Measurements from ENCODE around the gene CDH13. TPM values are rescaled to one million over a fixed set of nuclear protein-coding genes. Genes with fewer than 3 reads are reported as not detected.

CDH13 gene
- total and polyA plus RNA-seq, 2 of the 8 experiments (the other 6 are each of a cell fraction or from before 2014, with no cell fraction given): 2.3 to 2.4 TPM

GRCh38 chr16:83722456-83723183 lies 1095.9 kb downstream of the CDH13 start (continued):
- TF ChIP-seq SP1 (IDR thresholded peaks at IDR 0.05; ENCODE audit: low read depth, low read length) (no peak), CREB1 (IDR thresholded peaks at IDR 0.05) (no peak), POLR2A (IDR thresholded peaks at IDR 0.05; ENCODE audit: control extremely low read depth in 1 of 2, low read depth in 2 of 2, low read length in 2 of 2) (no peak), SIRT6 (IDR thresholded peaks at IDR 0.05; ENCODE audit: low read length) (no peak), CHD2 (IDR thresholded peaks at IDR 0.05; ENCODE audit: low read length) (no peak), EP300 (IDR thresholded peaks at IDR 0.05; ENCODE audit: borderline replicate concordance in 1 of 2, low read depth in 2 of 2, low read length in 2 of 2) (no peak), KDM5A (IDR thresholded peaks at IDR 0.05; ENCODE audit: low read length) (no peak), SIN3A (conservative IDR thresholded peaks at IDR 0.05 in 1 of 2, IDR thresholded peaks at IDR 0.05 in 1 of 2; ENCODE audit: low read depth in 1 of 2, low read length in 2 of 2) (no peak)
